Thoracic aorta (tissue), 2 donors: ENCODE results near the gene ARID3C. TPM values are rescaled to one million over a fixed set of nuclear protein-coding genes. Genes with fewer than 3 reads are reported as not detected.

ENCODE experiments used
- ATAC-seq: fragments of 150-250 bp; one replicate; pipeline ENCODE4 v1.8.0; 2017; ENCODE audit warnings: low read depth; ENCODE audit not compliant: insufficient number of reproducible peaks, low FRiP score
- DNase-seq: peaks from one replicate; pipeline ENCODE4 v3.0.0-alpha.2; 2020; ENCODE audit warnings: low spot score
- H3K27ac ChIP-seq, 2 donors: fragments of 200-600 bp; sonication (generic); 1 replicate in 1 of 2; 2 replicates in 1 of 2; pipeline ENCODE4 v1.5.1; 2016; ENCODE audit warnings: mild to moderate bottlenecking in 2 of 2, moderate library complexity in 2 of 2
- H3K27me3 ChIP-seq: fragments of 200-600 bp; sonication (generic); replicated peaks from 2 replicates; pipeline ENCODE4 v1.6.0; 2016; ENCODE audit warnings: mild to moderate bottlenecking; ENCODE audit not compliant: insufficient read depth
- H3K36me3 ChIP-seq: fragments of 200-600 bp; sonication (generic); one replicate; pipeline ENCODE4 v1.5.1; 2016
- H3K4me1 ChIP-seq, 2 donors: fragments of 200-600 bp; sonication (generic); 1 replicate in 1 of 2; 2 replicates in 1 of 2; pipeline versions ENCODE4 v1.5.1 to v1.6.0; 2016; ENCODE audit warnings: low read depth in 2 of 2, mild to moderate bottlenecking in 1 of 2; ENCODE audit not compliant: control insufficient read depth in 1 of 2
- H3K4me3 ChIP-seq: fragments of 200-600 bp; sonication (generic); 2 replicates; pipeline ENCODE4 v1.5.1; 2016; ENCODE audit warnings: mild to moderate bottlenecking
- H3K9me3 ChIP-seq: fragments of 200-600 bp; sonication (generic); 2 replicates; pipeline ENCODE4 v1.5.1; 2016
- total RNA-seq, 2 donors: library from RNA; depleted of rRNA; stranded (reverse); fragments of >200 nt; gene quantifications; one replicate each; pipeline versions ENCODE4 v1.1.0 to v1.2.3, GENCODE V29; 2016
- TF ChIP-seq, protein P1 (sequence below): fragments of 200-600 bp; sonication (generic); IDR thresholded peaks from one replicate; pipeline ENCODE4 v1.5.1; 2019; ENCODE audit warnings: antibody characterized with exemption

ARID3C gene
- total RNA-seq, 2 donors from 2014 or later = not detected

- Histone ChIP-seq H3K36me3 (no peaks in the 10 kb centered on the region), H3K27me3 (no peaks in the 10 kb centered on the region), H3K27ac (no peak overlapping the region), H3K4me3 (no peak overlapping the region), H3K4me1 (no peaks in the 10 kb centered on the region), H3K9me3 (no peaks in the 10 kb centered on the region)
- TF ChIP-seq, protein P1, sequence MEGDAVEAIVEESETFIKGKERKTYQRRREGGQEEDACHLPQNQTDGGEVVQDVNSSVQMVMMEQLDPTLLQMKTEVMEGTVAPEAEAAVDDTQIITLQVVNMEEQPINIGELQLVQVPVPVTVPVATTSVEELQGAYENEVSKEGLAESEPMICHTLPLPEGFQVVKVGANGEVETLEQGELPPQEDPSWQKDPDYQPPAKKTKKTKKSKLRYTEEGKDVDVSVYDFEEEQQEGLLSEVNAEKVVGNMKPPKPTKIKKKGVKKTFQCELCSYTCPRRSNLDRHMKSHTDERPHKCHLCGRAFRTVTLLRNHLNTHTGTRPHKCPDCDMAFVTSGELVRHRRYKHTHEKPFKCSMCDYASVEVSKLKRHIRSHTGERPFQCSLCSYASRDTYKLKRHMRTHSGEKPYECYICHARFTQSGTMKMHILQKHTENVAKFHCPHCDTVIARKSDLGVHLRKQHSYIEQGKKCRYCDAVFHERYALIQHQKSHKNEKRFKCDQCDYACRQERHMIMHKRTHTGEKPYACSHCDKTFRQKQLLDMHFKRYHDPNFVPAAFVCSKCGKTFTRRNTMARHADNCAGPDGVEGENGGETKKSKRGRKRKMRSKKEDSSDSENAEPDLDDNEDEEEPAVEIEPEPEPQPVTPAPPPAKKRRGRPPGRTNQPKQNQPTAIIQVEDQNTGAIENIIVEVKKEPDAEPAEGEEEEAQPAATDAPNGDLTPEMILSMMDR = no peak
- ATAC-seq (no peak), DNase-seq (no peak)
Observed at GRCh38 chr9:34601937-34602573, 26.8 kb downstream of the ARID3C start.

DNA sequence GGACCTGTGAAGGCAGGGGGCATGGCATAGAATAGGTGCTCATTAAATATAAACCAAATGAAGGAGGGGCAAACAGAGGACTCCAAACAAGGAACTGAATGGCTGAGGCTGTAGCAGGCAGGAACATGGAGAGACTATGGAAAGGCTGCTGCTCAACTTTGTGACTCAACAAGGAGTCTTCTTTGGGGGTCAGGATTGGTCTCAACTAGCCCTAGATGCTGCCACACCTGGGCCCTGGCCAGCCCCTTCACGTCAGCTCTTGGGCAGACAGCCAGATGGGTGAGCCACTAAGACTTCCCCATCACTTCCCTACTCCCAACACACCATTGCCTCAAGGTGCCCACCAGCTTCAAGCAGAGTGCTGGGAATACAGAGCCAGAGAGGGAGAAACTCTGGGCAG, 28.0 kb downstream of the ARID3C start:
- TF ChIP-seq, protein P1 = no peak

GRCh38 chr9:34599546-34599945, 29.3 kb downstream of the ARID3C start:
- TF ChIP-seq, protein P1 = no peak
- Histone ChIP-seq H3K4me3 (no peak overlapping the region), H3K36me3 (no peaks in the 10 kb centered on the region), H3K27ac (no peak overlapping the region), H3K27me3 (no peaks in the 10 kb centered on the region), H3K4me1 (peaks cover 0 to 3% of the 10 kb centered on the region in 2 donors), H3K9me3 (no peaks in the 10 kb centered on the region)
- DNase-seq (no peak), ATAC-seq (no peak)

More for the DNA sequence above, 28.0 kb downstream of the ARID3C start:
- no peaks in the 10 kb centered on the region for H3K36me3 ChIP-seq
- H3K27me3 ChIP-seq = no peaks in the 10 kb centered on the region
- no peak for DNase-seq
- no peak for ATAC-seq
- H3K4me3 ChIP-seq = no peak overlapping the region
- no peak overlapping the region for H3K27ac ChIP-seq
- H3K4me1 ChIP-seq = no peaks in the 10 kb centered on the region
- H3K9me3 ChIP-seq = no peaks in the 10 kb centered on the region

- TF ChIP-seq, protein P1 = no peak
- no peak for DNase-seq
- Histone ChIP-seq H3K36me3 (no peaks in the 10 kb centered on the region), H3K27ac (peak overlapping the region; percentile 51 to 65), H3K4me3 (no peak overlapping the region), H3K9me3 (no peaks in the 10 kb centered on the region), H3K27me3 (no peaks in the 10 kb centered on the region), H3K4me1 (peaks cover 20 to 52% of the 10 kb centered on the region in 2 donors)
- ATAC-seq = no peak
Observed at GRCh38 chr9:34594177-34594576, 34.7 kb downstream of the ARID3C start.

GRCh38 chr9:34592895-34593601, 35.8 kb downstream of the ARID3C start:
- peak; percentile 44 for DNase-seq
- H3K36me3 ChIP-seq = no peaks in the 10 kb centered on the region

More at GRCh38 chr9:34592895-34593601, 35.8 kb downstream of the ARID3C start:
- Histone ChIP-seq H3K27ac (peak overlapping the region; percentile 51 to 65), H3K9me3 (no peaks in the 10 kb centered on the region), H3K27me3 (peaks cover 11% of the 10 kb centered on the region), H3K4me1 (peaks cover 25 to 59% of the 10 kb centered on the region in 2 donors), H3K4me3 (no peak overlapping the region)
- ATAC-seq = no peak
- TF ChIP-seq, protein P1 = no peak
